GM12874 (cell line): ENCODE data around the gene COL17A1.

ENCODE experiments used
- CTCF ChIP-seq: IDR thresholded peaks from 2 replicates; pipeline ENCODE4 v1.5.1; 2011; ENCODE audit warnings: low read depth, mild to moderate bottlenecking, control low read depth, low read length, moderate library complexity; ENCODE audit not compliant: insufficient read depth

COL17A1 gene

GRCh38 chr10:104035194-104036068, 50.2 kb downstream of the COL17A1 start:
- no peak for TF ChIP-seq CTCF

GRCh38 chr10:104034401-104035193, 51.1 kb downstream of the COL17A1 start:
- no peak for TF ChIP-seq CTCF

- TF ChIP-seq CTCF = no peak
Measured at GRCh38 chr10:104033966-104034365, 51.7 kb downstream of the COL17A1 start.

GRCh38 chr10:104033401-104033930, 52.2 kb downstream of the COL17A1 start:
- no peak for TF ChIP-seq CTCF

GRCh38 chr10:104032144-104032775, 53.4 kb downstream of the COL17A1 start:
- no peak for TF ChIP-seq CTCF

GRCh38 chr10:104031631-104032030, 54.0 kb downstream of the COL17A1 start:
- no peak for TF ChIP-seq CTCF

GRCh38 chr10:104029521-104029860, 56.2 kb downstream of the COL17A1 start:
- no peak for TF ChIP-seq CTCF
